Measurements from ENCODE around the gene HSD17B7. TPM values are rescaled to one million over a fixed set of nuclear protein-coding genes. Genes with fewer than 3 reads are reported as not detected.

The HSD17B7 gene
- total and polyA plus RNA-seq, 2 of the 13 experiments (the other 11 are each of a cell fraction or from before 2014, with no cell fraction given) = 43.9 to 84.9 TPM

DNA sequence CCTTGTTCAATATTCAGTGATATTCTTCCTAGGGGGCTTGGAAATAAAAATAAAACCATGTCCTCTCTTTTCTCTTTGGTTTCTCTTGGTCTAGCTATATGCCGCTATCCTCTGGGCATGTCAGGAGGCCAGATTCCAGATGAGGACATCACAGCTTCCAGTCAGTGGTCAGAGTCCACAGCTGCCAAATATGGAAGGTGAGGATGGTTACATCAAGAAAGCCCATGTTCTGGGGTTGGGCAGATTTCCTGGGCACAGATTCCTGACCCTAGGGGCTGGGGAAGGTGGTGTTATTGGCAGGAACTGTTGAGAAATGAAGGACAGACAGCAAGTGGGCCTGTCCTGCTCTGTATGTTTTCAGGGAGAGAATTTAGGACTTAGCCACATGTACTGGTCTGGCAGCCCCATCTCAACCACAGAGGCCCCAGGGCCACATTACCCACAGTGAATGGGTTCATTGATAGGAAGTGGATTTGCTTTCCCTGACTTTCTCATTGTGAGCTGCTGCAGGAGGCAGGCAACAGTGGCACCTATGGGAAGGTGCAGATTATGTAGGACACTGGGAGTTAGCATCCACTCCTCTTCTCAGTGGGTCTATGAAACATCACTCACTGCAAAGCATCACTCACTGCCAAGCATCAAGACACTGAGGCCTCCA lies 37.4 kb upstream of the HSD17B7 start (continued):
- TF ChIP-seq ZMYM3 (CRISPR knock-in tag; IDR thresholded peaks at IDR 0.05) (peak; percentile 59; the same call in 1 of the 2 replicates), PPARG (CRISPR knock-in tag; conservative IDR thresholded peaks at IDR 0.05) (no peak), HOXA3 (CRISPR knock-in tag; IDR thresholded peaks at IDR 0.05) (peak; percentile 43; the same call in 1 of the 2 replicates), HNF4A (CRISPR knock-in tag; IDR thresholded peaks at IDR 0.05) (peak; percentile 80), CBX5 (CRISPR knock-in tag; IDR thresholded peaks at IDR 0.05; ENCODE audit: borderline replicate concordance) (no peak), DR1 (CRISPR knock-in tag; IDR thresholded peaks at IDR 0.05) (no peak), MEF2D (CRISPR knock-in tag; IDR thresholded peaks at IDR 0.05) (0 out of 2 replicates have a peak, but pooled peaks have one; percentile 31), NR2F6 (IDR thresholded peaks at IDR 0.05) (no peak), NR2F6 (CRISPR knock-in tag; IDR thresholded peaks at IDR 0.05) (0 out of 2 replicates have a peak, but pooled peaks have one; percentile 25), JUN (CRISPR knock-in tag; IDR thresholded peaks at IDR 0.05) (no peak), FOXA1 (IDR thresholded peaks at IDR 0.05) (no peak), FOXA1 (CRISPR knock-in tag; IDR thresholded peaks at IDR 0.05) (no peak), SAP130 (CRISPR knock-in tag; IDR thresholded peaks at IDR 0.05; ENCODE audit: low read depth) (peak; percentile 35; the same call in 1 of the 2 replicates), LCORL (IDR thresholded peaks at IDR 0.05) (no peak), LCORL (CRISPR knock-in tag; IDR thresholded peaks at IDR 0.05) (peak; percentile 58; the same call in 1 of the 2 replicates), NRL (CRISPR knock-in tag; IDR thresholded peaks at IDR 0.05; ENCODE audit: borderline replicate concordance) (no peak), POLR2A (IDR thresholded peaks at IDR 0.05; ENCODE audit: insufficient read depth in 1 of 2, low read depth in 2 of 2, low read length in 2 of 2) (no peak), GZF1 (CRISPR knock-in tag; IDR thresholded peaks at IDR 0.05) (no peak), ZNF331 (CRISPR knock-in tag; IDR thresholded peaks at IDR 0.05) (peak; percentile 16; the same call in 1 of the 2 replicates), RFX1 (IDR thresholded peaks at IDR 0.05) (no peak)
- TF ChIP-seq, protein P1, sequence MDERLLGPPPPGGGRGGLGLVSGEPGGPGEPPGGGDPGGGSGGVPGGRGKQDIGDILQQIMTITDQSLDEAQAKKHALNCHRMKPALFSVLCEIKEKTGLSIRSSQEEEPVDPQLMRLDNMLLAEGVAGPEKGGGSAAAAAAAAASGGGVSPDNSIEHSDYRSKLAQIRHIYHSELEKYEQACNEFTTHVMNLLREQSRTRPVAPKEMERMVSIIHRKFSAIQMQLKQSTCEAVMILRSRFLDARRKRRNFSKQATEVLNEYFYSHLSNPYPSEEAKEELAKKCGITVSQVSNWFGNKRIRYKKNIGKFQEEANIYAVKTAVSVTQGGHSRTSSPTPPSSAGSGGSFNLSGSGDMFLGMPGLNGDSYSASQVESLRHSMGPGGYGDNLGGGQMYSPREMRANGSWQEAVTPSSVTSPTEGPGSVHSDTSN (CRISPR knock-in tag; IDR thresholded peaks at IDR 0.05) = no peak
- TF ChIP-seq, protein P2, sequence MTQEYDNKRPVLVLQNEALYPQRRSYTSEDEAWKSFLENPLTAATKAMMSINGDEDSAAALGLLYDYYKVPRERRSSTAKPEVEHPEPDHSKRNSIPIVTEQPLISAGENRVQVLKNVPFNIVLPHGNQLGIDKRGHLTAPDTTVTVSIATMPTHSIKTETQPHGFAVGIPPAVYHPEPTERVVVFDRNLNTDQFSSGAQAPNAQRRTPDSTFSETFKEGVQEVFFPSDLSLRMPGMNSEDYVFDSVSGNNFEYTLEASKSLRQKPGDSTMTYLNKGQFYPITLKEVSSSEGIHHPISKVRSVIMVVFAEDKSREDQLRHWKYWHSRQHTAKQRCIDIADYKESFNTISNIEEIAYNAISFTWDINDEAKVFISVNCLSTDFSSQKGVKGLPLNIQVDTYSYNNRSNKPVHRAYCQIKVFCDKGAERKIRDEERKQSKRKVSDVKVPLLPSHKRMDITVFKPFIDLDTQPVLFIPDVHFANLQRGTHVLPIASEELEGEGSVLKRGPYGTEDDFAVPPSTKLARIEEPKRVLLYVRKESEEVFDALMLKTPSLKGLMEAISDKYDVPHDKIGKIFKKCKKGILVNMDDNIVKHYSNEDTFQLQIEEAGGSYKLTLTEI (CRISPR knock-in tag; conservative IDR thresholded peaks at IDR 0.05) = no peak
- TF ChIP-seq, protein P3, sequence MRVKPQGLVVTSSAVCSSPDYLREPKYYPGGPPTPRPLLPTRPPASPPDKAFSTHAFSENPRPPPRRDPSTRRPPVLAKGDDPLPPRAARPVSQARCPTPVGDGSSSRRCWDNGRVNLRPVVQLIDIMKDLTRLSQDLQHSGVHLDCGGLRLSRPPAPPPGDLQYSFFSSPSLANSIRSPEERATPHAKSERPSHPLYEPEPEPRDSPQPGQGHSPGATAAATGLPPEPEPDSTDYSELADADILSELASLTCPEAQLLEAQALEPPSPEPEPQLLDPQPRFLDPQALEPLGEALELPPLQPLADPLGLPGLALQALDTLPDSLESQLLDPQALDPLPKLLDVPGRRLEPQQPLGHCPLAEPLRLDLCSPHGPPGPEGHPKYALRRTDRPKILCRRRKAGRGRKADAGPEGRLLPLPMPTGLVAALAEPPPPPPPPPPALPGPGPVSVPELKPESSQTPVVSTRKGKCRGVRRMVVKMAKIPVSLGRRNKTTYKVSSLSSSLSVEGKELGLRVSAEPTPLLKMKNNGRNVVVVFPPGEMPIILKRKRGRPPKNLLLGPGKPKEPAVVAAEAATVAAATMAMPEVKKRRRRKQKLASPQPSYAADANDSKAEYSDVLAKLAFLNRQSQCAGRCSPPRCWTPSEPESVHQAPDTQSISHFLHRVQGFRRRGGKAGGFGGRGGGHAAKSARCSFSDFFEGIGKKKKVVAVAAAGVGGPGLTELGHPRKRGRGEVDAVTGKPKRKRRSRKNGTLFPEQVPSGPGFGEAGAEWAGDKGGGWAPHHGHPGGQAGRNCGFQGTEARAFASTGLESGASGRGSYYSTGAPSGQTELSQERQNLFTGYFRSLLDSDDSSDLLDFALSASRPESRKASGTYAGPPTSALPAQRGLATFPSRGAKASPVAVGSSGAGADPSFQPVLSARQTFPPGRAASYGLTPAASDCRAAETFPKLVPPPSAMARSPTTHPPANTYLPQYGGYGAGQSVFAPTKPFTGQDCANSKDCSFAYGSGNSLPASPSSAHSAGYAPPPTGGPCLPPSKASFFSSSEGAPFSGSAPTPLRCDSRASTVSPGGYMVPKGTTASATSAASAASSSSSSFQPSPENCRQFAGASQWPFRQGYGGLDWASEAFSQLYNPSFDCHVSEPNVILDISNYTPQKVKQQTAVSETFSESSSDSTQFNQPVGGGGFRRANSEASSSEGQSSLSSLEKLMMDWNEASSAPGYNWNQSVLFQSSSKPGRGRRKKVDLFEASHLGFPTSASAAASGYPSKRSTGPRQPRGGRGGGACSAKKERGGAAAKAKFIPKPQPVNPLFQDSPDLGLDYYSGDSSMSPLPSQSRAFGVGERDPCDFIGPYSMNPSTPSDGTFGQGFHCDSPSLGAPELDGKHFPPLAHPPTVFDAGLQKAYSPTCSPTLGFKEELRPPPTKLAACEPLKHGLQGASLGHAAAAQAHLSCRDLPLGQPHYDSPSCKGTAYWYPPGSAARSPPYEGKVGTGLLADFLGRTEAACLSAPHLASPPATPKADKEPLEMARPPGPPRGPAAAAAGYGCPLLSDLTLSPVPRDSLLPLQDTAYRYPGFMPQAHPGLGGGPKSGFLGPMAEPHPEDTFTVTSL (CRISPR knock-in tag; IDR thresholded peaks at IDR 0.05; ENCODE audit: borderline replicate concordance) = 0 out of 2 replicates have a peak, but pooled peaks have one; percentile 26
- TF ChIP-seq, protein P4, sequence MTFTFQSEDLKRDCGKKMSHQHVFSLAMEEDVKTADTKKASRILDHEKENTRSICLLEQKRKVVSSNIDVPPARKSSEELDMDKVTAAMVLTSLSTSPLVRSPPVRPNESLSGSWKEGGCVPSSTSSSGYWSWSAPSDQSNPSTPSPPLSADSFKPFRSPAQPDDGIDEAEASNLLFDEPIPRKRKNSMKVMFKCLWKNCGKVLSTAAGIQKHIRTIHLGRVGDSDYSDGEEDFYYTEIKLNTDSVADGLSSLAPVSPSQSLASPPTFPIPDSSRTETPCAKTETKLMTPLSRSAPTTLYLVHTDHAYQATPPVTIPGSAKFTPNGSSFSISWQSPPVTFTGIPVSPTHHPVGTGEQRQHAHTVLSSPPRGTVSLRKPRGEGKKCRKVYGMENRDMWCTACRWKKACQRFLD (CRISPR knock-in tag; IDR thresholded peaks at IDR 0.05; ENCODE audit: borderline replicate concordance) = no peak
